ENCODE data around the gene HELZ. TPM values are rescaled to one million over a fixed set of nuclear protein-coding genes. Genes with fewer than 3 reads are reported as not detected.

Gene HELZ
- total and polyA plus RNA-seq, 2 of the 8 experiments (the other 6 are each of a cell fraction or from before 2014, with no cell fraction given): 10.0 to 48.7 TPM

GRCh38 chr17:67113486-67113885 is 131.5 kb downstream of the HELZ start:
- H2BK120ac ChIP-seq (replicated peaks; ENCODE audit: low read depth, low read length): no peak overlapping the region
- H3K4me3 ChIP-seq (ENCODE audit: extremely low read depth in 1 of 4, insufficient read depth in 2 of 4, low read depth in 3 of 4, low read length in 4 of 4): no peak overlapping the region
- H3K23me2 ChIP-seq (ENCODE audit: low read depth, low read length): no peaks in the 10 kb centered on the region
- no peak overlapping the region for H2AK5ac ChIP-seq (ENCODE audit: low read depth, low read length)
- no peak overlapping the region for H3K23ac ChIP-seq (ENCODE audit: insufficient read length)
- no peak overlapping the region for H2AFZ ChIP-seq (ENCODE audit: low read length)
- no peak overlapping the region for H3K4me2 ChIP-seq (ENCODE audit: insufficient read depth in 1 of 2, low read depth in 2 of 2, low read length in 2 of 2)
- no peaks in the 10 kb centered on the region for H3K4me1 ChIP-seq (replicated peaks in 1 of 4; ENCODE audit: control insufficient read depth in 3 of 4, insufficient read depth in 4 of 4, low read length in 3 of 4)
- no peak overlapping the region for H4K91ac ChIP-seq (replicated peaks; ENCODE audit: insufficient read length, low read length)
- H3K4ac ChIP-seq (replicated peaks; ENCODE audit: insufficient read length, low read depth, low read length): no peak overlapping the region
- no peak overlapping the region for H2BK12ac ChIP-seq (ENCODE audit: low read depth, low read length)
- no peak overlapping the region for H3K27ac ChIP-seq (ENCODE audit: low read depth, low read length)
- no peak overlapping the region for H2BK5ac ChIP-seq (ENCODE audit: low read depth, low read length)
- ChIA-PET CTCF (ENCODE audit: partially characterized antibody) (no interaction called here), POLR2A (ENCODE audit: partially characterized antibody) (no interaction called here)
- no peak overlapping the region for H2BK20ac ChIP-seq (ENCODE audit: low read length)
- no peaks in the 10 kb centered on the region for H3K79me1 ChIP-seq (ENCODE audit: low read depth, low read length)
- no peak overlapping the region for H4K5ac ChIP-seq (ENCODE audit: insufficient read length, low read depth, low read length)
- no peaks in the 10 kb centered on the region for H3K79me2 ChIP-seq (ENCODE audit: control insufficient read depth in 1 of 2, insufficient read depth in 2 of 2, low read length in 2 of 2)
- no peak overlapping the region for H3K56ac ChIP-seq (replicated peaks; ENCODE audit: insufficient read length, low read depth, low read length)
- H3K36me3 ChIP-seq (ENCODE audit: control insufficient read depth in 2 of 4, insufficient read depth in 4 of 4, low read length in 3 of 4): peaks cover 0 to 20% (median 3%) of the 10 kb centered on the region in 4 experiments; a peak in 4 of 8 replicates
- no peak overlapping the region for H2BK15ac ChIP-seq (ENCODE audit: low read length)
- no peaks in the 10 kb centered on the region for H3K27me3 ChIP-seq (replicated peaks in 1 of 4; ENCODE audit: control insufficient read depth in 3 of 4, extremely low read depth in 1 of 4, insufficient read depth in 3 of 4, low read length in 3 of 4)
- H4K20me1 ChIP-seq (replicated peaks in 1 of 2; ENCODE audit: control insufficient read depth in 1 of 2, insufficient read depth in 2 of 2, low read length in 2 of 2): no peaks in the 10 kb centered on the region
- TF ChIP-seq SIX5 (IDR thresholded peaks at IDR 0.05; ENCODE audit: low read depth, low read length) (no peak), SIN3A (conservative IDR thresholded peaks at IDR 0.05 in 1 of 2, IDR thresholded peaks at IDR 0.05 in 1 of 2; ENCODE audit: low read depth in 1 of 2, low read length in 2 of 2) (no peak), KDM4A (IDR thresholded peaks at IDR 0.05; ENCODE audit: low read depth, low read length, severe bottlenecking) (no peak)
- DNase-seq (ENCODE audit: low read depth in 1 of 2, low spot score in 2 of 2) (no peak), FAIRE-seq (no peak)
- no peak overlapping the region for H3K14ac ChIP-seq (ENCODE audit: insufficient read length)
- no peak overlapping the region for H3K18ac ChIP-seq (ENCODE audit: extremely low read depth, low read length)
- no peak overlapping the region for H3K9ac ChIP-seq (replicated peaks in 1 of 4; ENCODE audit: extremely low read depth in 1 of 4, low read depth in 3 of 4, low read length in 3 of 4)
- H3K9me3 ChIP-seq (ENCODE audit: insufficient read depth in 2 of 2, low read depth in 1 of 2, low read length in 1 of 2): no peaks in the 10 kb centered on the region
- WGBS, 2 experiments (ENCODE audit: extremely low coverage in 1 of 2, insufficient coverage in 1 of 2, insufficient read length in 1 of 2, insufficient replicate concordance in 2 of 2, low coverage in 1 of 2, low lambda C conversion rate in 2 of 2, missing lambda C conversion rate in 1 of 2): 96% methylated on average over 5 of the region's 5 CpGs; no CpG with 5 or more reads in 1 of the 2 experiments
- H4K8ac ChIP-seq (ENCODE audit: extremely low read depth, insufficient read depth, low read length): no peak overlapping the region
